GM19467 (cell line): ENCODE measurements around the gene PYDC1.
"Not testable (repeated sequence)": the region's sequence is repeated elsewhere in the genome, so short reads cannot be mapped to it uniquely, and the experiment has no call there.

Source experiments
- ATAC-seq: cut with Tn5 transposase; IDR thresholded peaks from one replicate; pipeline ENCODE4 v1.9.1; 2021; ENCODE audit warnings: mild to moderate bottlenecking, moderate library complexity; ENCODE audit not compliant: unreplicated experiment

The PYDC1 gene

GRCh38 chr16:31216422-31217135, at the start of gene PYDC1:
Gene PYDC1 (minus strand): TSS chr16:31217135. CDS start chr16:31217028, 107 bp downstream.
- no peak for ATAC-seq

DNA sequence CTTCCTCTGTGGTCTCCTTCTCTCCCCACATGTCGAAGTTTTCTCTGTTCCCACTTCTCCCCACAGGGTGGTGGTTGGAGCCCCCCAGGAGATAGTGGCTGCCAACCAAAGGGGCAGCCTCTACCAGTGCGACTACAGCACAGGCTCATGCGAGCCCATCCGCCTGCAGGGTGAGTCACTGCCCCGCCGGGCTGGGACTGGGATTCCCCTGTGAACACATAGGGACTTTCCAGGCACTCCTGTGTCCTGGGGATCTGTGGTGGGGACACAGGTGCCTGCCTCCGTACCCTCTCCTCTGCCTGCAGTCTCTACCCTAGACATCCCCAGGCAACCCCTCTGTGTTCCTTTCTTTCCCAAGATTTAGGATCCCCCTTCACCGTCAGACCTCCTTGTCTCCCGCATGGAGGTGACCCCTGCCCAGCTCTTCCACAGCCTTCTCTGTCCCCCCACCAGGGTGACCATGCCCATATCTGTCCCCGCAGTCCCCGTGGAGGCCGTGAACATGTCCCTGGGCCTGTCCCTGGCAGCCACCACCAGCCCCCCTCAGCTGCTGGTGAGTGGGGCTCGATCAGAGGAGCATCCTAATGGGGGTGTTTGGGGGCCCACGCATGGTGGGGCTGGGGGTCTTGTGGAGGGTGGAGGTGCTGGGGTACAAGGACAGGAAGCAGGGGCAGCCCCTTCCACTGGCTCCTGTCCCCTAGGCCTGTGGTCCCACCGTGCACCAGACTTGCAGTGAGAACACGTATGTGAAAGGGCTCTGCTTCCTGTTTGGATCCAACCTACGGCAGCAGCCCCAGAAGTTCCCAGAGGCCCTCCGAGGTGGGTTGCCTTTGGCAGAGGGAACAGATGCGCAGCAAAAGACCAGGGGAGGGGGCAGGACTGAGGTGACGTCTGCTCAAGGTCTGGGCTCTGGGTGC, 48.7 kb upstream of the PYDC1 start:
- ATAC-seq, result peak; percentile 82

DNA sequence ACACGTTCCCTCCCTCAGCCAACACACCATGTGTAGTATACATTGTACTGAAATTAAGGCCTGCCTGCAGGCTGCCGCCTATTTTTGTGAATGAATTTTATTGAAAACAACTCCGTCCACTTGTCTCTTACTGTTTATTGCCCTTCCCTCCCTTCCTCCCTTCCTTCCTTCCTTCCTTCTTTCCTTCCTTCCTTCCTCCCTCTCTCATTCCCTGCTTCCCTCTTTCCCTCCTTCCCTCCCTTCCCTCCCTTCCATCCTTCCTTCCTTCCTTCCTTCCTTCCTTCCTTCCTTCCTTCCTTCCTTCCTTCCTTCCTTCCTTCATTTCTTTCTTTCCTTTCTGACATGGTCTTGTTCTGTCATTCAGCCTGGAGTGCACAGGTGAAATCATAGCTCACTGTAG, 45.1 kb upstream of the PYDC1 start:
- no peak for ATAC-seq

DNA sequence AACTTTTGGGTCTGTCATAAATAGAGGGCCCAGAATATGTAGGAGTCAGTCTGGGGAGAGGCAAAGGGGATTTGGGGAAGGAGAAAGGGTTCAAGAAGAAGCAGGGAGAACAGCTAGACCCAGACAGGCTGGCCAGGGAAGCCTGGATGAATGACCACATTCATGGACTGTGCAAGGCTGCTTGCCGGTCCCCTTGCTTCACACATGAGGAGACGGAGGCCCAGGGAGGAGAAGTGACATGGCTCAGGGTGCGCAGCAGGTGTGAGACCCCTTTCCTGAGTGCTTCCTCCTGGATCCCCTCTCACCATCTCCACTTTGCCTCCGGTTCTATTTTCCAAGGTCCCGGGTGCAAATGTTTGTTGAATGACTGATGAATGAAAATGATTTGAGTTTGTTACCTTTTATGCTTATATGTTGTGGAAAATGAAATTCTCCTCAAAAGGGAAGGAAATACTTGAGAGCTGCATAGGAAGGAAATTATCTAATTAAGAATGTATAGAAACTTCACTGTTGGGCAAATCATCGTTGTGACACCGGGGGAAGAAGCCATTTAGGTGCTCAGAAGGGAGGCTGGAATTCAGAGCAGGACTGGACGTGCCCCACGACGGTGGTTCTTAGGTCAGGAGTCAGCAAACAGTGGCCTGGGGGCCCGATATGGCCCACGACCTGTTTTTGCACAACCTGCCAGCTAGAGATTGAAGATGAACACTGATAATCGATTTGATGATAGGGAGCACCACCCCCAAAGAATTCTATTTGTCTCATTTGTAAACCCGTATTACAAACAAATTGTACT, 43.4 kb upstream of the PYDC1 start:
- no peak for ATAC-seq

DNA sequence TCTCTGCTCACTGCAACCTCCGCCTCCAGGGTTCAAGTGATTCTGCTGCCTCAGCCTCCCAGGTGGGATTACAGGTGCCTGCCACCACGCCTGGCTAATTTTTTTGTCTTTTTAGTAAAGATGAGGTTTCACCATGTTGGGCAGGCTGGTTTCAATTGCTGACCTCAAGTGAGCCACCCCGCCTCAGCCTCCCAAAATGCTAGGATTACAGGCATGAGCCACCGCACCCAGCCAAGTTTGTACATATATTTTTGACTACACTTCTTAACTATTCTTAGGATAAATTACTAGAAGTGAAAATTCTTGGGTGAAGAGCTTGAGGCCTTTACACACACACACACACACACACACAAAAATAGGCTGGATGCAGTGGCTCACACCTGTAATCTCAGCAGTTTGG, 41.4 kb upstream of the PYDC1 start:
- ATAC-seq, result no peak

- ATAC-seq, result no peak
Measured at GRCh38 chr16:31256466-31256865, 39.5 kb upstream of the PYDC1 start.

- no peak for ATAC-seq
Measured at GRCh38 chr16:31253642-31254045, 36.7 kb upstream of the PYDC1 start.

- ATAC-seq, result no peak
Measured at GRCh38 chr16:31251435-31251834, 34.5 kb upstream of the PYDC1 start.

DNA sequence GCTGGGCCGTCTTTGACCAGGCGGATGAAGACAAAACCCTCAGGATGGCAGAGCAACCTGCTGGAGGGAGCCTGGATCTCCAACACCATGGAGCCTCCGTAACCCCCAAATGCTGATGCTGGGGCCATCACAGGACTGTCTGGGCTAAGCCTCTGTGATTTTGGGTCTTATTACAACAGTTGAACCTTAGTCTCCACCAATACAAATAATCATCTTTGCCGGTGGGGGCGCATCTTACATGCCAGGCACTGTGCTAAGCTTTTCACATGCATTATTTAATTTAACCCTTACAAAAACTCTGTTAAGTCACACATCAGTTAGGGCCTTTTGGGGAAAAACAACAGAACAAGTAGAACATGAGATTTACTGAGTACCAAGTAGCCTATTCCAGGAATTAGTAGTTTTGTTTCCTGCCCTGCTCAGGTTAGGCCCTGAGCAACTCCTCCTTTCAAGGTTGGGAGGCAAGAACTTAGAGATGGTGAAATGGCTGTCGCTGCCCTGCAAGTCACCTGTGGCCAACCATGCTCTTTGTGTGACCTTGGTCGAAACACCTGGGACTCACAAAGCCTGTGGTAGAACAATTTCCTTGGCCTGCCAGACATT, 33.9 kb upstream of the PYDC1 start:
- no peak for ATAC-seq

- ATAC-seq, result no peak
Measured at GRCh38 chr16:31248344-31248743, 31.4 kb upstream of the PYDC1 start.

- ATAC-seq, result no peak
Measured at GRCh38 chr16:31246296-31246695, 29.4 kb upstream of the PYDC1 start.

- not testable (repeated sequence) for ATAC-seq
Measured at GRCh38 chr16:31245598-31245997, 28.7 kb upstream of the PYDC1 start.

GRCh38 chr16:31243734-31244670, 27.1 kb upstream of the PYDC1 start:
- no peak for ATAC-seq

DNA sequence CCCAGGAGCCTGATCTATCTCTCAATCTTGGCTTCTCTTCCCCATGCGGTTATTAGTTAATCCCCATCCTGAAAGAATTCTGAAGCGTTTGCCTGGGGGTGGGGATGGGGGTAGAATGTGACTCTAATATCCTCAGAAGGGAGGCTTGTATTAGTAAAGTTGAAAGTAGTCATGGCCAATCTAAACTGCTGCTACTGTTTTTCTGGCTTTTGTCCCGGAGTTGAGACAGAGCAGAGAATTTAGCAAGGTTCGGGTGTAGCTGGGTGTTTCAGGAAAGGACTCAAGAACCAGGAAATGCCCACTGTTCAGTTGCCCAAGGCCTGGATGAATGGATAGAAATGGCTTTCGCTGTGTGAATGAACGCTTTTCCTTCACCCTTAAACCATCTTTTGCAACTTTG, 25.3 kb upstream of the PYDC1 start:
- no peak for ATAC-seq

DNA sequence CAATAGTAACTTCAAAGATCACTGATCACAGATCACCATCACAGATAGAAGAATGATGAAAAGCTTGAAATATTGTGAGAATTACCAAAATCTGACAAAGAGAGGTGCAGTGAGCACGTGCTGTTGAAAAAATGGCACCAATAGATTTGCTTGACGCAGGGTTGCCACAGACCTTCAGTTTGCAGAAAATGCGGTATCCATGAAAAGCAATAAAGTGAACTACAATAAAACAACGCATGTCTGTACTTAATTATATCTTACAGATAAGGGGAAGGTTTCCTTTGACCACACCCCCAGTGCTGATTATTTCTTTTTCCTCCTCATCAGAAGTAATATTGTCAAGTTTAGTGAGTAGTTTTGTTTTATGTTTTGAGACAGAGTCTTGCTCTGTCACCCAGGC, 21.1 kb upstream of the PYDC1 start:
- no peak for ATAC-seq

DNA sequence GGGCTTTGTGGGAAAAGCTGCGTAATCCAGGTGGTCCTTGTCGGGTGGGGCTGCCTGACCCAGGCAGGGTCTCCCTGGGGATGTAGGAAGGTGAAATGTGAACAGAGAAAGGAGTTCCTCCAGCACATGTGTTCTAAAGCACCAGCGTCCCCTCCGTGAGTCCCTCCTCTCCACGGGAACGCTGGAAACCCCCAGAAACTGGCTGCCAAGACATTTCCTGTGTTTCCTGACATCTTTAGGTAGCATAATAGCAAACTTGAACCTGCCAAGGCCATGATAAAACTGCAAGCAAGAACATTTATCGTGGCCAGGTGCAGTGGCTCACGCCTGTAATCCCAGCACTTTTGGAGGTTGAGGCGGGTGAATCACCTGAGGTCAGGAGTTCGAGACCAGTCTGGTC, 12.6 kb upstream of the PYDC1 start:
- ATAC-seq, result no peak

- no peak for ATAC-seq
Measured at GRCh38 chr16:31228206-31228605, 11.3 kb upstream of the PYDC1 start.

- ATAC-seq, result no peak
Measured at GRCh38 chr16:31225193-31225592, 8.3 kb upstream of the PYDC1 start.

- no peak for ATAC-seq
Measured at GRCh38 chr16:31224092-31224955, 7.4 kb upstream of the PYDC1 start.
